AG08395 (cell line): ENCODE data around the gene CD248.
"Not testable (repeated sequence)": the region's sequence is repeated elsewhere in the genome, so short reads cannot be mapped to it uniquely, and the experiment has no call there.

ENCODE experiments used
- DNase-seq: peaks from one replicate; pipeline ENCODE4 v3.0.0; 2012; ENCODE audit warnings: mixed read lengths, low spot score

The CD248 gene

GRCh38 chr11:66276619-66277018 is 40.2 kb downstream of the CD248 start:
- not testable (repeated sequence) for DNase-seq

DNA sequence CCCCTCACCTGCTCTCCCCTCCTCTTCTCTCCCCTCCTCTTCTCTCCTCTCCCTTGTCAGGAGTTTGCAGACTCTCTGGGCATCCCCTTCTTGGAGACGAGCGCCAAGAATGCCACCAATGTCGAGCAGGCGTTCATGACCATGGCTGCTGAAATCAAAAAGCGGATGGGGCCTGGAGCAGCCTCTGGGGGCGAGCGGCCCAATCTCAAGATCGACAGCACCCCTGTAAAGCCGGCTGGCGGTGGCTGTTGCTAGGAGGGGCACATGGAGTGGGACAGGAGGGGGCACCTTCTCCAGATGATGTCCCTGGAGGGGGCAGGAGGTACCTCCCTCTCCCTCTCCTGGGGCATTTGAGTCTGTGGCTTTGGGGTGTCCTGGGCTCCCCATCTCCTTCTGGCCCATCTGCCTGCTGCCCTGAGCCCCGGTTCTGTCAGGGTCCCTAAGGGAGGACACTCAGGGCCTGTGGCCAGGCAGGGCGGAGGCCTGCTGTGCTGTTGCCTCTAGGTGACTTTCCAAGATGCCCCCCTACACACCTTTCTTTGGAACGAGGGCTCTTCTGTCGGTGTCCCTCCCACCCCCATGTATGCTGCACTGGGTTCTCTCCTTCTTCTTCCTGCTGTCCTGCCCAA is 40.7 kb downstream of the CD248 start:
- DNase-seq: no peak

- no peak for DNase-seq
Observed at GRCh38 chr11:66275396-66275795, 41.4 kb downstream of the CD248 start.

- DNase-seq: no peak
Observed at GRCh38 chr11:66274219-66274618, 42.6 kb downstream of the CD248 start.

GRCh38 chr11:66272596-66272995 is 44.2 kb downstream of the CD248 start:
- no peak for DNase-seq

- no peak for DNase-seq
Observed at GRCh38 chr11:66271816-66272215, 45.0 kb downstream of the CD248 start.

DNA sequence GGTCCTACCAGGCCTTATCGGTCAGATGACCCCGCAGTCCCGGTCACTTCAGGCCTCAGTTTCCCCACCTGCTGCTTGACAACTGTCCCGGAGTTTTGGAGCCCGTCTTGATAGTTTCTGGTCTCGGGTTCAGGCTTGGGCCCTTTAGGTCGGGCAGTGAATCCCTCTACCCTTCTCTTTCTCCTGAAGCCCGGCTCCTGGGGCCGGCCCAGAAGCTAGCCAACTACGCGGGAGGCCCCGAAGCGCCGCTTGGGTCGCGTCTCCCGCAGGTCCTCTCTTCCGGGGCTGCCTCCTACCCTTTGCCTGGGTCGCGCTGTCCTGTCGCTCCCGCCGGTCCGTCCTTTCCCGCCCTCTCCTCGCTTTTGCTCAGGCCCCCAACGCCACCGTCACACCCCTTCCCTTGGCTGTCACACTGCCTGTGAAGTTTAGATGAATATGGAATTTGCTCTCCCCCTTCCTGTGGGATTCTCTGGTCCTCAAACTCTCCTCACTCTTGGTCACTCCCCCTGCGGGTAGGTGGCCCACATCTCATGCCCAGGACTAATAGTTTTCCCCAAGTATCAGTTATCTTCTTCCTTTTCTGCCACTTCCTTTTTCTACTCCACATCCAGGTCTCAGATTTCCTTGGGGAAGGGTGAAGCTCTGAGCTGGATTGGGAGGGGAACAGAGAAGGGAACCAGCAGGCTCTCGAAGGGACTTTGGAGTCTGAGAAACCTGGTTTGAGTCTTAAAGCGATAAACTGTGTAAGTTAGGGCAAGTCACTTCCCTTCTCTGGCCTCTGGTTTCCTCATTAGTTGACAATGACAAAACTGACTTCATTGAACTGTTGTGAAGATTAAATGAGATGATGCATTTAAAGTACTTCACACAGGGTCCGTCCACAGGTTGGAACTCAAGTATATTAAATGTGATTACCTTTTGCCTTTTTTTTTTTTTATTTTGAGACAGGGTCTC is 47.6 kb downstream of the CD248 start:
- DNase-seq: peak; percentile 58

- DNase-seq: peak; percentile 100
Observed at GRCh38 chr11:66268244-66268951, 48.4 kb downstream of the CD248 start, which contains the start of gene RAB1B. Gene RAB1B, plus strand, starts transcription at chr11:66268639. Its CDS starts 41 bp downstream, at chr11:66268680.

DNA sequence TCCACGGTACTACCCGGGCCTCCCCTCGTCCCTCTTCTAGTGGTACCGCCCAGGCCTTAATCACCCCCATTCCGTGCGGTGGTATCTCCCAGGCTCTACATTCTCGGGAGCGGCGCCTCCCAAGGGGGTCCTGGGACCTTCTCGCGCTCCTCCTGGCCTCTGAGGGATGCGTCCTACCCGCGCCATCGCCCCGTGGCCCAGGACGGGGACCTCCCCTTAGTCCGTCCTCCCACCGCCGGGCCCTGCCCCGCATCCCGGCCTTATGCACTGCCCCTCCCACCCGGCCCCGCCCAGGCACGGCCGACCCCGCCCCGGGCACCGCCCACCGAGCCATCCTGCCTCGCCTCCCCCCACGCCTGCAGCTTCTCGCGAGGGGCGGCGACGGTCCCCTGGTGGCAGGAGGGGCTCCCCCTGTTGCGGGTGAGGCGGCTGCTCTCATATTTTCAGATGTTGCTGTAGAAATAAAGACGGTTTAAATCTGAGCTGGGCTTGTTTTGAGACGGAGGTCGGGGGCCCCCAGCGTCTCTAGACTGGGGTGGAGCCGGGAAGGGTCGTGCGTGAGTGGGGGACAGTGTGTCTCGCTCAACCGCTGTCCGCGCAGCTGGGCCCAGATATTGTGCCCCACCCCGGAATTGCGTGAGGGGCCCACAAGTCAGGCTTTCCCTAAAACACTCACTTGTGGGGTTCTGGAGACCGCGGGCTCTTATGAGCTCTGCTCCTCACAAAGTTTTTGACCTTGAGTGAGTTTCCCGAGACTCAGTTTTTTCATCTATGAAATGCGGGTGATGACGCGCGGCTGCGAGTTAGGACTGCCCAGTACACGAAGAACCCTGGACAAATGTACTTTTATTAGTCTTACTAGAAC is 49.2 kb downstream of the CD248 start:
- peak; percentile 92 for DNase-seq

- DNase-seq: no peak
Observed at GRCh38 chr11:66267039-66267378, 49.8 kb downstream of the CD248 start.

DNA sequence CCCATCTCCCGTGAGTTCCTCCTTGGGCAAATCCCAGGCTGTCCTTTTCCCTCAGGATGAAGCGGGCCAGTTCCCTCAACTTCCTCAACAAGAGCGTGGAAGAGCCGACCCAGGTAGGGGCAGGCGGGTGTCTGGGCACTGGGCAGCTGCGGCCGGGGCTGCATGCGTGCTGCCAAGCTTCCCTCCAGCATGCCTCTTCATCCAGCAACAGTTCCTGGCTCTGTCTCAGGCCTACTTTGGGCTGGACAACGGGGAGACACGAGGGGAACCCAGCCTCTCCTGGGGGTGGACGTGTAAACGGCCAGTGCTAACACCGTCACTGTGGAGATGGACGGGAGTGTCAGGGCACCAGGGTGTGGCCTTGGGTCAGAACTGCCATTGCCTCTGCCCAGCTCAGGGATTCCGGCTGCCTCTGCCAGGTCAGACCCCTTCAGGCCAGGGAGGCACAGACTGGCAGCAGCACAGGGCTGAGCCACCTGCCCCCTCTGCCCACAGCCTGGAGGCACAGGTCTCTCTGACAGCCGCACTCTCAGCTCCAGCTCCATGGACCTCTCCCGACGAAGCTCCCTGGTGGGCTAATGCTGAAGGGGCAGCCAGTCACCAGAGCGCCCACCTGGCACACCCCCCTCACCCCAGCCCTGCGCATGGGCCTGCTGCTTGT is 50.3 kb downstream of the CD248 start:
- no peak for DNase-seq

- no peak for DNase-seq
Observed at GRCh38 chr11:66265531-66266377, 51.1 kb downstream of the CD248 start.

DNA sequence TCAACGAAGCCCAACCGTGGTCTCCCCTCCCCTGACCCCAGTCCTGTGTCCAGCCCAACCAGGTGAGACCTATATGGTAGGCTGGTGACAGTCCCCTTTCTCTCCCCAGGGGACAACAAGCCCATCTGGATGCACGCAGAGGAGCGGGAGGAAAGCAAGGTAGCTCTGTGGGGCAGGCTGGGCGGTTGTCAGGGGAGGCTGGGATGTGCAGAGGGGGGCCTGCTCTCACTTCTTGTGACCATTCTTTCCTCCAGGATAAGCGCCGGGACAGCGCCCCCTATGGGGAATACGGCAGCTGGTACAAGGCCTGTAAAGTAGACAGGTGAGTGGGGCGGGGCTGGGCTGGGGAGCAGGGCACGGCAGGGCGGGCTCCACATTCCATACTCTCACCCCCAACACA is 51.9 kb downstream of the CD248 start:
- no peak for DNase-seq
